HG02981 (cell line): ENCODE results near the gene ESRRA.
"Not testable (repeated sequence)": the region's sequence is repeated elsewhere in the genome, so short reads cannot be mapped to it uniquely, and the experiment has no call there.

ENCODE experiments used
- ATAC-seq: cut with Tn5 transposase; IDR thresholded peaks from one replicate; pipeline ENCODE4 v1.9.1; 2021; ENCODE audit warnings: mild to moderate bottlenecking, moderate library complexity; ENCODE audit not compliant: unreplicated experiment

Gene ESRRA

DNA sequence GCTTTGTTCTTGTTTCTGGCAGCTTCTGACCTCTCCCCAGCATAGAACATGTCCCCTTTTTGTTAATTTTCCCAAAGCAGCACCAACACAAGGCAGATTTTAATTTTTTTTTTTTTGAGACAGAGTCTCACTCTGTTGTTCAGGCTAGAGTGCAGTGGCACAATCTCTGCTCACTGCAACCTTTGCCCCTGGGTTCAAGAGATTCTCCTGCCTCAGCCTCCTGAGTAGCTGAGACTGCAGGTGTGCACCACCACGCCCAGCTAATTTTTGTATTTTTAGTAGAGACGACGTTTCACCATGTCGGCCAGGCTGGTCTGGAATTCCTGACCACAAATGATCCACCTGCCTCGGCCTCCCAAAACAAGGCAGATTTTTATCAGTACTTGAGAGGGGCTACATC, 2.5 kb downstream of the ESRRA start:
- ATAC-seq, result not testable (repeated sequence)

DNA sequence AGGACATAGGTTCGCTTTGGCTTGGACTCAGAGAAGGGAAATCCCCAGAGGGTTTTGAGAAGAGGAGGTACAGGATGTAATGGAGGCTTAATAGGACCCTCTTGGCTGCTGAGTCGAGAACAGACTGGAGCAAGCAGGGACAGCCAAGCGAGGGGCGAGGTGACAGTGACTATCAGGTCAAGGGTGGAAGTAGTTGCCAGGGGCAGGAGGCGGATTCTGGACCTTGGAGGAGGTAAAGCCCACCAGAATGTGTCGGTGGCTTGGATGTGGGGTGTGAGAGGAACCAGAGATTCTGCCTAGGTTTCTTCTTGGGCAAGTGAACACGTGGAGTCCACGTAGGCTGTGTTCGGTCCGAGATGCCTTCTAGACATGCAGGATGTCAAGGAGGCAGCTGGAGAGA, 7.6 kb downstream of the ESRRA start:
- ATAC-seq, result no peak

DNA sequence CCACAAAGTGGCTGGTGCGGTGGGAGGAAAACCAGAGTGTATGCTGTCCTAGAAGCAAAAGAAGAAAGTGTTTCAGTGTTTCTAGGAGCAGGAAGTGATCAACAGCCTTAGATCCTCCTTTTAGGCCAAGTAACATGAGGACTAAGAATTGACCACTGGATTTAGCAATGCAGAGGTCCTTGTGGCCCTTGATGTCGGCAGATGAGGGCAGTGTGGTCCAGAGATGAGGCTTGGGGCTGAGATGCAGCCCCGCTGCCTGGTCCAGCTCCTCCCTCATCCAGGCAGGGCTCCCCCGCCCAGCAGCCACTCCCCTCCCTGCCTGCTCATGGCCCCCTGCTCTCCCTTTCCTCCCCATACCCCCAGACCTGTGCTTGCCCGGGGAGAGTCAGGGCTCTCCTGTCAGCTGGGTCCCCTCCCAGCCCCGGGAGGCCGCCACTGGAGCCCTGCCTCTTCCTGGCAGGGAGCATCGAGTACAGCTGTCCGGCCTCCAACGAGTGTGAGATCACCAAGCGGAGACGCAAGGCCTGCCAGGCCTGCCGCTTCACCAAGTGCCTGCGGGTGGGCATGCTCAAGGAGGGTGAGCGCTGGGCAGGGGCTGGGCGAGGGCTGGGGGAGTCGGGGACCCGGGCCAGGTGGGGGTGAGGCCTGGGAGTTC, 8.3 kb downstream of the ESRRA start:
- ATAC-seq, result no peak

DNA sequence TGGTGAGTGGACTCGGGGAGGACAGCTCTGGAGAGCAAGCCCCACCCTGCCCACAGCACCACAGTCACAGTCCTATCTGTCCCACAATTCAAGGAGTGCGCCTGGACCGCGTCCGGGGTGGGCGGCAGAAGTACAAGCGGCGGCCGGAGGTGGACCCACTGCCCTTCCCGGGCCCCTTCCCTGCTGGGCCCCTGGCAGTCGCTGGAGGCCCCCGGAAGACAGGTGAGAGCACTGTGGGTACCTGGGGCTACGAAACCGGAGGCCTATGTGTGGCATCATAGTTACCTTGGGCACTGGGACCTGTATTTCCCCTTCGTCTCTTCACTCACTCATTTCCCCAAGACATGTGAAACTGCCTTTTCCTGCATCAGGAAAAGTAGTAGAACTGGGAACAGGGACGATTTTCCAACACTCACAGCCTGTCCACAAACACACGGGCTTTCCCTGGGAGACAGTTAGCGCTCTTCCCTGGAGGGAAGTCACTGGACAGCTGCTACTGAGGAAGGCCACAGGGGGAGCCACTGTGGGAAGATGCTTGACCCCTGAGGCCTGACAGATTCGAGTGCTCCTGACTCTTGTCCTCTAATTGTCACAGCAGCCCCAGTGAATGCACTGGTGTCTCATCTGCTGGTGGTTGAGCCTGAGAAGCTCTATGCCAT, 9.0 kb downstream of the ESRRA start:
- no peak for ATAC-seq

DNA sequence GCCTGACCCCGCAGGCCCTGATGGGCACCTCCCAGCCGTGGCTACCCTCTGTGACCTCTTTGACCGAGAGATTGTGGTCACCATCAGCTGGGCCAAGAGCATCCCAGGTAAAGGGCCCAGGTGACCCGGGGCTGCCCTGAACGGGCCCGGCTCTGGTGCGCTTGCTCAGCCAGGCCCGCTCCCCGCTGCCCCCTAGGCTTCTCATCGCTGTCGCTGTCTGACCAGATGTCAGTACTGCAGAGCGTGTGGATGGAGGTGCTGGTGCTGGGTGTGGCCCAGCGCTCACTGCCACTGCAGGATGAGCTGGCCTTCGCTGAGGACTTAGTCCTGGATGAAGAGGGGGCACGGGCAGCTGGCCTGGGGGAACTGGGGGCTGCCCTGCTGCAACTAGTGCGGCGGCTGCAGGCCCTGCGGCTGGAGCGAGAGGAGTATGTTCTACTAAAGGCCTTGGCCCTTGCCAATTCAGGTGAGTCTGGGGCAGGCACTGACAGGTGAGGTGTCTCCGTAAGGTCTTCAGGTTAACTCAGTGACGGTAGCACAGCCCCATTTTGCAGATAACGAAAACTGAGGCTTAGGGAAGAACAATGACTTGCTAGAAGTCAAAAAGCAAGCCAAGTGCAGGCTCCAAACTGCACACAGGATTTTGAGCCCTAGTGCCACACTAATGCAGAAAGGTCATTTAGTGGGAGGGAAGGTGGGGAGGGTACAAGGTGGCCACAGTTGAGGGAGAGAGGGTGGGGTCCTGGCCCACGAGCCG, 9.7 kb downstream of the ESRRA start:
- ATAC-seq, result no peak

DNA sequence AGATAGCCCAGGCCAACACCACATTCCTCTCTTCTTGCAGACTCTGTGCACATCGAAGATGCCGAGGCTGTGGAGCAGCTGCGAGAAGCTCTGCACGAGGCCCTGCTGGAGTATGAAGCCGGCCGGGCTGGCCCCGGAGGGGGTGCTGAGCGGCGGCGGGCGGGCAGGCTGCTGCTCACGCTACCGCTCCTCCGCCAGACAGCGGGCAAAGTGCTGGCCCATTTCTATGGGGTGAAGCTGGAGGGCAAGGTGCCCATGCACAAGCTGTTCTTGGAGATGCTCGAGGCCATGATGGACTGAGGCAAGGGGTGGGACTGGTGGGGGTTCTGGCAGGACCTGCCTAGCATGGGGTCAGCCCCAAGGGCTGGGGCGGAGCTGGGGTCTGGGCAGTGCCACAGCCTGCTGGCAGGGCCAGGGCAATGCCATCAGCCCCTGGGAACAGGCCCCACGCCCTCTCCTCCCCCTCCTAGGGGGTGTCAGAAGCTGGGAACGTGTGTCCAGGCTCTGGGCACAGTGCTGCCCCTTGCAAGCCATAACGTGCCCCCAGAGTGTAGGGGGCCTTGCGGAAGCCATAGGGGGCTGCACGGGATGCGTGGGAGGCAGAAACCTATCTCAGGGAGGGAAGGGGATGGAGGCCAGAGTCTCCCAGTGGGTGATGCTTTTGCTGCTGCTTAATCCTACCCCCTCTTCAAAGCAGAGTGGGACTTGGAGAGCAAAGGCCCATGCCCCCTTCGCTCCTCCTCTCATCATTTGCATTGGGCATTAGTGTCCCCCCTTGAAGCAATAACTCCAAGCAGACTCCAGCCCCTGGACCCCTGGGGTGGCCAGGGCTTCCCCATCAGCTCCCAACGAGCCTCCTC, 10.6 kb downstream of the ESRRA start:
- not testable (repeated sequence) for ATAC-seq

DNA sequence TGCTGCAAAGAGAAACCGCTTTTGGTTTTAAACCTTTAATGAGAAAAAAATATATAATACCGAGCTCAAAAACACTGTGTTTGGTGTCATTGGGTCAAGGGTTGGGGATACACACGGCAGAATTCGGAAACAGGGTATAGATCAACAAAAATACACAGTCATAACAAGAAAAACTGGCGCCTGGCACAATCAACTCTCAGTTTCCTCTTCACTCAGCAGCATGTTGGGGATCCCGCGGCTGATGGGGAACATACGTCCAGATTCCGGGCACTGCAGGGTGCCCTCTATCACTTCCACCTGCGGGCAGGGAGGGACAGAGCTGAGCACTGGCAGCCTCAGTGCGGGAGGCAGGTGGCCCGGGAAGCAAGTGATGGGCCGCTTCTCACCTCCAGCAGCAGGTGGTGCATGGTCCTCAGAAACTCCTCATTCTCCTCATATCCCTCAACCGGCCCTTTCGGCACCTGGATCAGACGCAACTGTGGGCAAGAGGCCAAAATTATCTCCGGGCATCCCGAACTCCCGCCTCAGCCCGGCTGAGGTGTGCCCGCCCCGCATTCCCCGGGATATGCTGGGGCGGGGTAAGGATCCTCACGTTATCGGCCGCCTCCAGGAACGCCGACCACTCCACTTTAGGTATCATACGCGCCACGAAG, 11.5 kb downstream of the ESRRA start:
- ATAC-seq, result peak; percentile 1

DNA sequence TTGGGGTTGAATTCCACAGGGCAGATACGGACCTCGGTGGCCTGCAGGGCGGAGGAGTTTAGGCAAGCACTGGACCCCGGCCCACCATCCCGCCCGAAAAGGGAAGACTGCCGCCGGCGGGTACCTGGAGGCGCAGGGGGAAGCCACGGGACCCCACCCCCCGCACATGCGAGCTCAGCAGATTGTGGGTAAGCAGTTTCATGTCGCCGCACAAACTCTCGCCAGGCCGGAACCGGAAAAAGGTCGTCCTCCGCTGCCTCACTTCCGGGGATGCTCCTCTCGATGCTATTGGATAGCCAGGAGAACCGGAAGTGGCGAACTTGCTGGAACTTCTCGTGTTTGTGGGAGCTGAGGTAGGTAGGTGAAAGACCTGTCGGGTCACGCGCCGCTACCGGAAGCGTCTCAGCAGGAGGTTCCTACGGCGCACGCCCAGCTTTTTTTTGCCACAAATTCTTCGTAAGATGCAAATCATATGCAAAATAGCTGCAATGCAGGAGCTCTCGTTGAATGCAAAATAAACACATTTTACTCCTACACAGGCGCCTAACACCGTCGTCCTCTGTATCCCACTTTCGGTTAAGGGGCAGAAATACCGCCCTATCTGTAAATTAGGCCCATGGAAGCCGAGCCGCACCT, 12.1 kb downstream of the ESRRA start, which contains the start of gene TRMT112:
Gene TRMT112 (minus strand): TSS at position 235 of the 636 bp plus-strand sequence. CDS start 33 bp downstream, at position 202.
- peak; percentile 60 for ATAC-seq

DNA sequence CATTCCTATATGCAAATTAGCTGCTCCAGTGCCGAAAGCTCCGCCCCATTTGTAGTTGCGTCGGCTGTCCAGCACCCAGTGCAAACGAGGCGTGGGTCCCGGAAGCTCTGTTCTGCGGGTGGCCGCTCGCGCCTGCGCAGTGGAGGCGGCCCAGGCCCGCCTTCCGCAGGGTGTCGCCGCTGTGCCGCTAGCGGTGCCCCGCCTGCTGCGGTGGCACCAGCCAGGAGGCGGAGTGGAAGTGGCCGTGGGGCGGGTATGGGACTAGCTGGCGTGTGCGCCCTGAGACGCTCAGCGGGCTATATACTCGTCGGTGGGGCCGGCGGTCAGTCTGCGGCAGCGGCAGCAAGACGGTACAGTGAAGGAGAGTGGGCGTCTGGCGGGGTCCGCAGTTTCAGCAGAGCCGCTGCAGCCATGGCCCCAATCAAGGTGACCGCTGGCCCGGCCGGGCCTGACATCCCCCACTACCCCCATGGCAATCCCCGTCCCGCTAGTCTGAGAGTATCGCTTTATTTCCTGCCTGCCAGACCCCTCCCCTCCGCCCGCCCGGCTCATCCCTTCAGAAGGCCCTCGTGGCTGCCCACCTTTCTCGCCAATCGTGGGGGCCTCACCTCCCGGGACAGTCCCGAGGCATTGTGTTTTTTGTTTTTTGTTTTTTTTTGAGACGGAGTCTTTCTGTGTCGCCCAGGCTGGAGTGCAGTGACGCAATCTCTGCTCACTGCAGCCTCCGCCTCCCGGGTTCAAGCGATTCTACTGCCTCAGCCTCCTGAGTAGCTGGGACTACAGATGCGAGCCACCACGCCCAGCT, 12.8 kb downstream of the ESRRA start, which contains the start of gene PRDX5:
Gene PRDX5 (plus strand): TSS at position 161 of the 805 bp plus-strand sequence. CDS start 95 bp downstream, at position 256.
- ATAC-seq, result peak; percentile 75

DNA sequence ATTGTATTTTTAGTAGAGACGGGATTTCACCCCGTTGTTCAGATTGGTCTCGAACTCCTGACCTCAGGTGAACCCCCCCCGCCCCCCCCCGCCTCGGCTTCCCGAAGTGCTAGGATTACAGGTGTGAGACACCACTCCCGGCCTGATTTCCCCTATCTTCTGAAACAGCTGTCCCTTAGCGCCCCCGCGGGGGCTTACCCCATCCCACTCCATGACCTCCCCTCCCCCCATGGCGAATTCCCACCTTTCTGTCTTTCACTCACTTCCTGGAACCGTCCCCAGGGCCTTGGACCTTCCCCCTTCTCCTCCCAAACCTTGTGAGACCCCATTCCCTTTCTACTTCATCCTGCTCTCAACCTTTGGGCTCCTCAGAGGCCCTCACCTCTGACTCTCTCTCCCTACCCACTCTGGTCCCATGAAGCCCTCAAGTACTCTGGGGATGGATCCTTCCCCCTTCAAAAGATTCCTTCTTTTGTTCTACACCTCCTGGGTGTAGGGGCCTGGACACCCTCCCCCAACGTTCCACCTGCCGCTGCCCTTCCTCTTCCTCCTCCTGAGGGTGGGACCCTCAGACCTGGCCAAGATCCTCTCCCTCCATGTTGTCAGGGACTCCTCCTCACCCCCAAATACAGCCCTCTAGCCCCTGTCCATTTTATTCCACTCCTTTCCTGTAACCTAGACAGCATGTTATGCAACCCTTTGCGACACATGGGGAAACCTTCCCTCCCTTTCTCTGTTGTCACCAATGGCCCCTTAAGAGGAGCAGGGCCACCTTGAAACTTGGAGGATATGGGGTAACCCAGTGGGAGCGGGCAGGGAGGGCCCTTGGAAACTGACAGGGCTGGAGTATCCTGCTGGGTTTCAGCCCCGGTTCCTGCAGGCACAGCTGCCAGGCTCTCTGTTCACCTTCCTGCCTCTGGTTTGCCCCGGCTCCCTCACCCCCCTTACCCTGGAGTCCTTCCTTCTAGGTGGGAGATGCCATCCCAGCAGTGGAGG, 13.7 kb downstream of the ESRRA start:
- no peak for ATAC-seq

DNA sequence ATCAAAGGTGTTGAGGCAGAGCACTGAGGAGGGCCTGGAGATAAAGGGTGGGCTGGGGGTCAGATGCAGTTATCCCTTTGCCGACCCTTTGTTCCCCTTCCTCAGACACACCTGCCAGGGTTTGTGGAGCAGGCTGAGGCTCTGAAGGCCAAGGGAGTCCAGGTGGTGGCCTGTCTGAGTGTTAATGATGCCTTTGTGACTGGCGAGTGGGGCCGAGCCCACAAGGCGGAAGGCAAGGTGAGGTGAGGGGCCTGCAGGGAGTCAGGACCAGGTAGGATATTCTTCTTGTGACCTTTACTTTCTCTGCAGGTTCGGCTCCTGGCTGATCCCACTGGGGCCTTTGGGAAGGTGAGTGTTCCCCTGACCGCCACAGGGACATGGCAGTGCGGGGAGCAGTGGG, 15.2 kb downstream of the ESRRA start:
- no peak for ATAC-seq

DNA sequence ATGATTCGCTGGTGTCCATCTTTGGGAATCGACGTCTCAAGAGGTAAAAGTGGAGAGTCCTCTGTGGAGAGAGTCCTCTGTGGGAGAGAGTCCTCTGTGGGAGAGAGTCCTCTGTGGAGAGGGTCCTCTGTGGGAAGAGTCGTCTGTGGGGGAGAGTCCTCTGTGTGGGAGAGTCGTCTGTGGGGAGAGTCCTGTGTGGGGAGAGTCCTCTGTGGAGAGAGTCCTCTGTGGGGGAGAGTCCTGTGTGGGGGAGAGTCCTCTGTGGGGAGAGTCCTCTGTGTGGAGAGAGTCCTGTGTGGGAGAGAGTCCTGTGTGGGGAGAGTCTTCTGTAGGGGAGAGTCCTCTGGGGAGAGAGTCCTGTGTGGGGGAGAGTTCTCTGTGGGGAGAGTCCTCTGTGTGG, 15.7 kb downstream of the ESRRA start:
- no peak for ATAC-seq

DNA sequence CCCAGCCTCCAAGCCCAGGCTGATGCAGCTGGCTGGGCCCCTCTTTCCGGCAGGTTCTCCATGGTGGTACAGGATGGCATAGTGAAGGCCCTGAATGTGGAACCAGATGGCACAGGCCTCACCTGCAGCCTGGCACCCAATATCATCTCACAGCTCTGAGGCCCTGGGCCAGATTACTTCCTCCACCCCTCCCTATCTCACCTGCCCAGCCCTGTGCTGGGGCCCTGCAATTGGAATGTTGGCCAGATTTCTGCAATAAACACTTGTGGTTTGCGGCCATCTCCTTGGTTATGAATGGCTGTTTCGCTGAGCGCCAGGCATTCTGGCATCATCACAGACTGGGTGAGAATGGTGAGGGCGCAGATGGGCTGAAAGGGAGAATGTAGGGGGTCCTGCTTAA, 16.2 kb downstream of the ESRRA start:
- ATAC-seq, result no peak

DNA sequence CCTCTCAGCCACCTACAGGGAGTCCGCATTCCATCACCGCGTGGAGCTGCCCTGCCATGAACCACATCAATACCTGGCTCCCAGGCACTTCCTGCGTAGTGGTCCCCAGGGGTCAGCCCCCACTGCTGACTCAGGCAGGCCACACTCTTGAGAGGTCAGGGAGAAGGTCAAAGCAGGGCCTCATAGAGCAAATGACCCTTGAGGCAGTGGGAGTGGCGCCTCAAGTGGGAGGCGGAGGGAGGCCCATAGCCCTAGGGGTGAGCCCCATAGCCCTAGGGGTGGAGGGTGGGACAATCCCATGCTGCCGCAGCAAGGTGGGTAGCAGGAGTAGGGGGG, 17.6 kb downstream of the ESRRA start:
- ATAC-seq, result no peak

DNA sequence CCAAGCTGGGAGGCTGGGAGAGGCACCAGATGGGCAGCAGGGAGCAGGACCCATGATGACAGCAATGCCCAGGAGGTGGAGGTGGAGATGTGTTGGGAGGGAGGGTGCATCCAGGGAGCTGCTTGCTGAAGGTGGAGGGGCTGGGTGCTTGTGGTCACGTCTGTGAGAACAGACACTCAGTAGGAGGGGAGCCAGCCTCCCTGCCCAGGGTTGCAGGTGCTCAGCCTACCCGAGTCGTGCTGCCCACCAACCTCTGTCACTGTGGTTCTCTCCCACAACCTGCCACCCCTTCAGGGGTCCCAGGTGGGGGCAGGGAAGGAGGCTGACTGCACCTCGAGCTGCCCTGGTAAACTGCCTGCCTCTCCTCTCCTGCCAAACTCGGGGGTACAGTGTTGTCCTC, 18.0 kb downstream of the ESRRA start:
- no peak for ATAC-seq

DNA sequence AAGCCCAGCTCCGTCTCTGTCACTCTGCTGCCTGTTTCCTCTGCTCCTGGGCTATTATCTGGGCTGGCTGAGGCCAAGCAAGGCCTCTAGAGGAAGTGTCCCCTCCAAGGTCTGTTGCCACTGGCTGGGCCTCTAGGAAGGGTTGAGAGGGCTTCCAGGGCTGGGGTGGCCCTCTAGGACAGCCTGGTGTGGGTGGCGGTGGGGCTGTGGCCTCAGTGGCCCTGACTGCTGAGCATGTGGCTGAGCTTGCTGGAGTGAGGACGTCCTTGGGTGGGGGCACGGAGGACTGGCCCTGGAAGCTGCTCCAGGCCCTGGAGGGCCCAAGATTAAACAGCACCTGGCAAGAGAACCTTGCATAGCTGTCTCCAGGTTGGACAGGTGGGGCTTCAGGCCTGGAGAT, 18.7 kb downstream of the ESRRA start:
- not testable (repeated sequence) for ATAC-seq

DNA sequence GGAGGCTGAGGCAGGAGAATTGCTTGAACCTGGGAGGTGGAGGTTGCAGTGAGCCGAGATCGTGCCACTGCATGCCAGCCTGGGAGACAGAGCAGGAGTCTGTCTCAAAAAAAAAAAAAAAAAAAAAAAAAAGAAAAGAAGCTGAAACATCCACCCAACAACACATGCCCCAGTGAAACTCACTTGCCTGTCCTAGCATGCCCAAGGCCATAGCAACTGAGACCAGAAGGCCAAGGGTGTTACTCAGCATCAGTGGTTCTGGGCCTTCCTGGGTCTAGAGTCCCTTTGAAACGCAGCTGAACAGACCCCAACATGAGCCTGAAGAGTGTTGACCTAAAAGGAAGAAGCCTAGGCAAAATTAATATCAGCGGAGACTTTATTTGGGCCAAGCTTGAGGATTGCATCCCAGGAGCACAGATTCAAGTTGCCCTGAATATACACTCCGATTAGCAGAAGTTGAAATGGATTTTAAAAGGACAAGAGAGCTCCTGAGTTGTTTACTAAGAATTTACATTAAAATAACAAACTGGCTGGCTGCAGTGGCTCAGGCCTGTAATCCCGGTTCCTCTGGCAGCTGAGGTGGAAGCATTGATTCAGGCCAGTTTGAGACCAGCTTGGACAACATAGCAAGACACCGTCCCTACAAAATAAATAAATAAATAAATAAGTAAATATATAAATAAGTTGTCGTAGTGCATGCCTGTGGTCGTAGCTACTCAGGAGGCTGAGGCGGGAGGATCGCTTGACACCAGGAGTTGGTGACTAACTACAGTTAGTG, 19.6 kb downstream of the ESRRA start:
- ATAC-seq, result no peak
